Measurements from ENCODE around the gene MARCHF10. TPM values are rescaled to one million over a fixed set of nuclear protein-coding genes. Genes with fewer than 3 reads are reported as not detected.

Gene MARCHF10
- total RNA-seq, 1 experiment from 2014 or later = 8.0 TPM

DNA sequence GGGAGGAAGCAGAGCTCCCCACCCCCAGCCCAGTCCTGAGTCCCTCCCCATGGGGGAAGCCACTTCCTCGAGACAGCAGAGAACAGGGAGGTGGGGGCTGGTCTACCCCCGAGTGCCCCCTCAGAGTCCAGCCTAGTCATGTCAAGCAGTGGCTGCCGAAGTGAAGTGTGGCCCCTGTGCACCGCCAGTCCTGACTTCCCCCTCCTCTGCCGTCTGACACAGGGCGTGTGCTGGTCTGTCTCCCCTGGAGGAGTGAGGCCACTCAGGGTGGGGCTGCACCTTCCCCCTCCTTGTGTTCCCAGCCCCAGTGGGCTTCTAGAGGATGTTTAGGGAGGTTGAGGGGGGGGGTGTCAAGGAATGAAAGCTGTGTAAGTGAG, 133.8 kb downstream of the MARCHF10 start:
- Histone ChIP-seq H3K27me3 (ENCODE audit: insufficient read depth, low read depth) (no peaks in the 10 kb centered on the region), H3K4me3 (no peak overlapping the region), H3K36me3 (ENCODE audit: low read depth) (no peaks in the 10 kb centered on the region), H3F3A (ENCODE audit: insufficient read depth, low read depth) (no peaks in the 10 kb centered on the region; the same call in none of the 2 replicates), H4K20me1 (ENCODE audit: insufficient read depth) (no peaks in the 10 kb centered on the region), H3K79me2 (ENCODE audit: low read depth) (no peaks in the 10 kb centered on the region), H3K4me2 (no peak overlapping the region), H3K27ac (no peak overlapping the region), H3K9me3 (ENCODE audit: insufficient read depth, low read depth) (no peaks in the 10 kb centered on the region), H3K4me1 (replicated peaks; ENCODE audit: insufficient read depth) (no peaks in the 10 kb centered on the region), H2AFZ (no peak overlapping the region), H3K9me2 (ENCODE audit: insufficient read depth) (no peaks in the 10 kb centered on the region)
- CTCF ChIA-PET = no interaction called here
- DNase-seq = no peak
- intact Hi-C loops (cut with micrococcal nuclease; ENCODE audit: unreplicated experiment) = loop anchor here (5.0 to 10.0 kb wide), 2 partner anchors 803 to 940 kb away; partner anchors contain the start of gene ACE
- BruUV-seq (replicated peaks) = no TSS peak
- POLR2A ChIA-PET (ENCODE audit: unreplicated experiment) = no interaction called here
- TF ChIP-seq, protein P1, sequence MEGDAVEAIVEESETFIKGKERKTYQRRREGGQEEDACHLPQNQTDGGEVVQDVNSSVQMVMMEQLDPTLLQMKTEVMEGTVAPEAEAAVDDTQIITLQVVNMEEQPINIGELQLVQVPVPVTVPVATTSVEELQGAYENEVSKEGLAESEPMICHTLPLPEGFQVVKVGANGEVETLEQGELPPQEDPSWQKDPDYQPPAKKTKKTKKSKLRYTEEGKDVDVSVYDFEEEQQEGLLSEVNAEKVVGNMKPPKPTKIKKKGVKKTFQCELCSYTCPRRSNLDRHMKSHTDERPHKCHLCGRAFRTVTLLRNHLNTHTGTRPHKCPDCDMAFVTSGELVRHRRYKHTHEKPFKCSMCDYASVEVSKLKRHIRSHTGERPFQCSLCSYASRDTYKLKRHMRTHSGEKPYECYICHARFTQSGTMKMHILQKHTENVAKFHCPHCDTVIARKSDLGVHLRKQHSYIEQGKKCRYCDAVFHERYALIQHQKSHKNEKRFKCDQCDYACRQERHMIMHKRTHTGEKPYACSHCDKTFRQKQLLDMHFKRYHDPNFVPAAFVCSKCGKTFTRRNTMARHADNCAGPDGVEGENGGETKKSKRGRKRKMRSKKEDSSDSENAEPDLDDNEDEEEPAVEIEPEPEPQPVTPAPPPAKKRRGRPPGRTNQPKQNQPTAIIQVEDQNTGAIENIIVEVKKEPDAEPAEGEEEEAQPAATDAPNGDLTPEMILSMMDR (conservative IDR thresholded peaks at IDR 0.05) = no peak
- no peak for TF ChIP-seq EZH2 (IDR thresholded peaks at IDR 0.05; ENCODE audit: low read depth)

DNA sequence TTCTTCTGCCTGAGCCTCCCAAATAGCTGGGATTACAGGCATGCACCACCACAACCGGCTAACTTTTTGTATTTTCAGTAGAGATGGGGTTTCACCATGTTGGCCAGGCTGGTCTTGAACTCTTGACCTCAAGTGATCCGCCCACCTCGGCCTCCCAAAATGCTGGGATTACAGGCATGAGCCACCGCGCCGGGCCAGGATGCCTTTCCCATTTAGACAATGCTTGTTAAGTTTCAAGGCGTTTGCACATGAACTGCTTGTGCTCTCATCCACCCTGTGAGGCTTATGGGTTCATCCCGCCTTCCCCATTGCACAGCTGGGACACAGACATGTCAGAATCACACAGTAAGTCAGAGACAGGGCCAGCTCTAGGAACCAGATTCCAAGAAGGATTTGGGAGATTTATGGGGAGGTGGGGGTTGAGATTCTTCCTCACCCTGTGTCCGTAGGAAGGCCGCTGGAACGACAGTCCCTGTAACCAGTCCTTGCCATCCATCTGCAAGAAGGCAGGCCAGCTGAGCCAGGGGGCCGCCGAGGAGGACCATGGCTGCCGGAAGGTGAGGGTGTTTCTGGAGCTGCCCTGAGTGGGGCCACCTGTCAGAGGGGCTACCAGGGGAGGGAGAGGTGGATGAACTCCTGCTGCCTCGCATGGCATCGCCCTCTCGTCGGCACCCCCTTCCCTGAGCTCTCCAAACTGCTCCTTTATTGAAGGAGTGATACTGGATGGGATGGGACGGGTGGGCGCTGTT, 134.3 kb downstream of the MARCHF10 start:
- ChIA-PET CTCF (interaction anchor here (1.1 to 2.2 kb wide), 2 partner anchors 121 to 733 kb away, joined by 5 to 12 read pairs; no protein-coding TSS in a partner anchor), POLR2A (ENCODE audit: unreplicated experiment) (no interaction called here)
- Histone ChIP-seq H3K4me2 (no peak overlapping the region), H3K9me3 (ENCODE audit: insufficient read depth, low read depth) (no peaks in the 10 kb centered on the region), H3K9me2 (ENCODE audit: insufficient read depth) (no peaks in the 10 kb centered on the region), H3F3A (ENCODE audit: insufficient read depth, low read depth) (no peaks in the 10 kb centered on the region; the same call in none of the 2 replicates), H3K36me3 (ENCODE audit: low read depth) (no peaks in the 10 kb centered on the region), H3K79me2 (ENCODE audit: low read depth) (no peaks in the 10 kb centered on the region), H3K4me1 (replicated peaks; ENCODE audit: insufficient read depth) (no peaks in the 10 kb centered on the region), H4K20me1 (ENCODE audit: insufficient read depth) (no peaks in the 10 kb centered on the region), H3K27ac (no peak overlapping the region), H2AFZ (no peak overlapping the region), H3K27me3 (ENCODE audit: insufficient read depth, low read depth) (no peaks in the 10 kb centered on the region), H3K4me3 (no peak overlapping the region)
- no TSS peak for BruUV-seq (replicated peaks)
- no peak for TF ChIP-seq EZH2 (IDR thresholded peaks at IDR 0.05; ENCODE audit: low read depth)
- TF ChIP-seq, protein P1 (conservative IDR thresholded peaks at IDR 0.05) = no peak
- no peak for DNase-seq
- intact Hi-C loops (cut with micrococcal nuclease; ENCODE audit: unreplicated experiment) = loop anchor here (5.0 to 10.0 kb wide), 2 partner anchors 804 to 941 kb away; partner anchors contain the start of gene ACE

DNA sequence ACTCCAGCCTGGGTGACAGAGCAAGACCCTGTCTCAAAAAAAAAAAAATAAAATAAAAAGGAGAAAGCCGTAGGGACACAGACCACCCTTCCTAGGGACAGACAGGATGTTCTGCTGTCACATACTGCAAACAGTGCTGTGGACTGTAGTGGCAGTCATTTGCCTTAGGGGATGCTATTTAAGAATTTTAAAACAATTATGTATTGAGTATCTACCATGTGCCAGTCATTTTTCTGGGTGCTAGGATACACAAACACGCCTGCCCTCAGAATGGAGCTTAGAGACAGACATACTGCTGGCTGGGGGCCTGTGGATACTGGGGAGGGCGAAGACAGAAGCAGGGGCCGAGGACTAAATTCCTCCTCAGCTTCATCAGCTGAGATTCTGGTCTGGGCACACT, 135.2 kb downstream of the MARCHF10 start:
- Histone ChIP-seq H3K9me3 (ENCODE audit: insufficient read depth, low read depth) (no peaks in the 10 kb centered on the region), H3K36me3 (ENCODE audit: low read depth) (no peaks in the 10 kb centered on the region), H4K20me1 (ENCODE audit: insufficient read depth) (no peaks in the 10 kb centered on the region), H3K27ac (no peak overlapping the region), H3K4me2 (no peak overlapping the region), H2AFZ (no peak overlapping the region), H3K4me3 (no peak overlapping the region), H3F3A (ENCODE audit: insufficient read depth, low read depth) (no peaks in the 10 kb centered on the region; the same call in none of the 2 replicates), H3K9me2 (ENCODE audit: insufficient read depth) (no peaks in the 10 kb centered on the region), H3K4me1 (replicated peaks; ENCODE audit: insufficient read depth) (no peaks in the 10 kb centered on the region), H3K79me2 (ENCODE audit: low read depth) (no peaks in the 10 kb centered on the region), H3K27me3 (ENCODE audit: insufficient read depth, low read depth) (no peaks in the 10 kb centered on the region)
- no peak for DNase-seq
- intact Hi-C loops (cut with micrococcal nuclease; ENCODE audit: unreplicated experiment) = loop anchor here (1.0 to 10.0 kb wide), 4 partner anchors 295 to 942 kb away; partner anchors contain the start of gene ACE
- TF ChIP-seq, protein P1 (conservative IDR thresholded peaks at IDR 0.05) = no peak
- no peak for TF ChIP-seq EZH2 (IDR thresholded peaks at IDR 0.05; ENCODE audit: low read depth)
- ChIA-PET POLR2A (ENCODE audit: unreplicated experiment) (no interaction called here), CTCF (interaction anchor here (0.6 to 2.2 kb wide), 7 partner anchors 30 to 806 kb away, joined by 3 to 12 read pairs (median 5); no protein-coding TSS in a partner anchor)
- BruUV-seq (replicated peaks) = no TSS peak
